CD8-positive, alpha-beta memory T cell (primary cell): ENCODE data around the gene KLF15. TPM values are rescaled to one million over a fixed set of nuclear protein-coding genes. Genes with fewer than 3 reads are reported as not detected.

Experiments
- CTCF ChIA-PET: fragments of 350-600 bp; sonication (Branson Sonifier 250); formaldehyde crosslinking; loops from one replicate; lab custom pipeline; 2021; ENCODE audit warnings: antibody characterized with exemption; lab: Charles Lee
- POLR2A ChIA-PET: fragments of 350-600 bp; sonication (Branson Sonifier 250); formaldehyde crosslinking; loops from one replicate; lab custom pipeline; 2021; ENCODE audit warnings: antibody characterized with exemption; lab: Charles Lee
- DNase-seq, 5 donors: peaks; one replicate each; pipeline versions ENCODE4 v3.0.0 to v3.0.0-alpha.2; 2020 to 2022; ENCODE audit warnings: mixed read lengths in 1 of 5
- H3K27ac ChIP-seq: one replicate; pipeline ENCODE4 v1.7.0; 2013; ENCODE audit warnings: low read depth, mild to moderate bottlenecking, low read length, moderate library complexity
- H3K27me3 ChIP-seq: 2 replicates; pipeline ENCODE4 v1.7.0; 2013; ENCODE audit warnings: low read length, mild to moderate bottlenecking; ENCODE audit not compliant: insufficient read depth, poor library complexity, severe bottlenecking
- H3K36me3 ChIP-seq: 2 replicates; pipeline ENCODE4 v1.7.0; 2013; ENCODE audit warnings: mild to moderate bottlenecking, low read length, moderate library complexity; ENCODE audit not compliant: insufficient read depth
- H3K4me1 ChIP-seq: 2 replicates; pipeline ENCODE4 v1.7.0; 2013; ENCODE audit warnings: mild to moderate bottlenecking, low read length, moderate library complexity; ENCODE audit not compliant: insufficient read depth
- H3K4me3 ChIP-seq: 2 replicates; pipeline ENCODE4 v1.7.0; 2013; ENCODE audit warnings: mild to moderate bottlenecking, low read length
- H3K9me3 ChIP-seq: 2 replicates; pipeline ENCODE4 v1.7.0; 2013; ENCODE audit warnings: mild to moderate bottlenecking, low read length
- H3K27ac Mint-ChIP-seq, 8 donors: one replicate each; pipeline ENCODE4 v1.8.0; 2020 to 2021; ENCODE audit warnings: mixed read lengths in 8 of 8, mild to moderate bottlenecking in 6 of 8, inconsistent platforms in 3 of 8, moderate library complexity in 3 of 8
- H3K27me3 Mint-ChIP-seq, 2 donors: one replicate each; pipeline ENCODE4 v1.8.0; 2020 to 2021; ENCODE audit warnings: mixed read lengths in 2 of 2, mild to moderate bottlenecking in 1 of 2, moderate library complexity in 1 of 2
- H3K36me3 Mint-ChIP-seq, 3 donors: one replicate each; pipeline ENCODE4 v1.8.0; 2020 to 2021; ENCODE audit warnings: mixed read lengths in 3 of 3, inconsistent platforms in 1 of 3, mild to moderate bottlenecking in 1 of 3
- H3K4me1 Mint-ChIP-seq, 3 donors: one replicate each; pipeline ENCODE4 v1.8.0; 2020 to 2021; ENCODE audit warnings: mixed read lengths in 3 of 3, inconsistent platforms in 1 of 3, mild to moderate bottlenecking in 1 of 3
- H3K4me3 Mint-ChIP-seq, 7 donors: one replicate each; pipeline ENCODE4 v1.8.0; 2020 to 2021; ENCODE audit warnings: mixed read lengths in 7 of 7, mild to moderate bottlenecking in 6 of 7, moderate library complexity in 4 of 7, inconsistent platforms in 2 of 7
- H3K9me3 Mint-ChIP-seq, 5 donors: one replicate each; pipeline ENCODE4 v1.8.0; 2020 to 2022; ENCODE audit warnings: mixed read lengths in 5 of 5, mild to moderate bottlenecking in 3 of 5, moderate library complexity in 2 of 5, inconsistent platforms in 1 of 5
- polyA plus RNA-seq: library from polyadenylated mRNA; unstranded; fragments of 300-500 nt; fragmentation: Illumina TruSeq; gene quantifications from one replicate; pipeline ENCODE4 v1.2.3, GENCODE V29; 2021
- total RNA-seq, 2 experiments: library from RNA; stranded (reverse); gene quantifications; one replicate each; pipeline ENCODE4 v1.2.3, GENCODE V29; 2021

KLF15 gene
- total and polyA plus RNA-seq, 3 experiments from 2014 or later: 0.11 to 0.18 TPM; not detected in 1

DNA sequence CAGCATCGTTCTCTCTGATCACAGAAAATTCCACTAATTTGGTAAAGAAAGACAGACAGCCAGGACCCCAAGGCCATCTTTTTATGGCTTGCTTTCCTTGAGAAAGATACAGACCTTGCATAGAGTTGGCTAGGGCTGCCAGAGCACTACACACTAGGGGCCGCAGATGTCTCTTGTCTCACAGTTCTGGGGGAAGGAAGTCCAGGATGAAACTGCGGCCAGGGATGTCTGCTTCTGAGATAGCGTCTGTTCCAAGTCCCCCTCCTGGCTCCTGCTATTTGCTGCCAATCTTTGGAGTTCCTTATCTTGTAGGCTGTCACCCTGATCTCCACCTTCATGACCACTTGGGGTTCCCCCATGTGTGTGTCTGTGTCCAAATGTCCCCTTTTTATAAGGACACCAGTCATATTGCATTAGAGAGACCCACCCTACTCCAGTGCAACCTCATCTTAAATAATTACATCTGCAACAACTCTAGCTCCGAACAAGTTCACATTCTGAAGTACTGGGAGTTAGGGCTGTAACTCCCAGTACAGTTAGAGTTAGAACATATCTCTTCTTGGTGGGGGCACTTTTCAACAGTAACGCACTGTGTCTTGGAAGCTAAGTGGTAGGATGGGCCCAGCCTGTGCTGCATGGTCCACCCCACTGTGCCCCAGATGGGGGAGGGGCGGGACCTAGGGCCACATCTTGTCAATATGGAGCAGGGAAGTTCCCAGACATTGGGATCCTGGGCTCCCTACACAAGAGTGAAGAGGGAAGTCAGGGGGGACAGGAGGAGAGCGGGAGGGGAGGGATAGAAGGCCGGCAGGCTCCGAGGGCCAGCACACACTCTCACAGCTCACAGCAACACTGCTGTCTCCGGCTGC is 42.2 kb downstream of the KLF15 start:
- Mint-ChIP-seq H3K4me3 (no peak overlapping the region), H3K27ac (no peak overlapping the region), H3K4me1 (no peaks in the 10 kb centered on the region), H3K27me3 (peaks cover 10% of the 10 kb centered on the region in 2 donors), H3K36me3 (no peaks in the 10 kb centered on the region), H3K9me3 (peaks cover 0 to 3% (median 0%) of the 10 kb centered on the region in 5 donors)
- Histone ChIP-seq H3K27me3 (no peaks in the 10 kb centered on the region), H3K4me3 (no peak overlapping the region), H3K4me1 (no peaks in the 10 kb centered on the region), H3K36me3 (no peaks in the 10 kb centered on the region), H3K9me3 (no peaks in the 10 kb centered on the region), H3K27ac (no peak overlapping the region)
- no peak for DNase-seq
- ChIA-PET POLR2A (no interaction called here), CTCF (no interaction called here)

DNA sequence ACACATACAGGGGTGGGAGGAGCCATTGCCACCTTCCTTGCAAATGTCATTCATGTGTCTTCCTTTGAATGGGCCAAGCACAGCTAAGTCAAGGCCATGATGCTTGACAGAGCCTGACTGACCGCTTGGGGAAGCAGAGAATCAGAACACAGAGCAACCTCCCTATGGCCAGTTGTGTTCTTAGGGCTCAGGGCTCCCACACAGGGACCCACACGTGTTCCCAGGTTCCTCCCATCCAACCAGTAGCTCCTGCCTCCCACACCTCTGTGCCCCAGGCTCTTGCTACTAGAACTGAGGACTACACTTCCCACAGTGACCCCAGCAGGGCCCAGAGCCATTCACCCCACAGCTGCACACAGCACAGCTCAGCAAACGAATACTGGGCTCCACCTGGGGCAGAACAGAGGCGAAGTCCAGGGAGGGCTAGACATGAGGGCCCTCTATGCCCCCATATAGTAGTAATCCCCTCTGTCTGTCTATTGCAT is 42.9 kb downstream of the KLF15 start:
- no peak overlapping the region for H3K27ac ChIP-seq
- POLR2A ChIA-PET: no interaction called here
- no peaks in the 10 kb centered on the region for H3K36me3 ChIP-seq
- Mint-ChIP-seq H3K27ac (no peak overlapping the region), H3K27me3 (peaks cover 8 to 10% of the 10 kb centered on the region in 2 donors), H3K4me3 (no peak overlapping the region), H3K9me3 (peaks cover 0 to 3% (median 0%) of the 10 kb centered on the region in 5 donors), H3K36me3 (no peaks in the 10 kb centered on the region), H3K4me1 (no peaks in the 10 kb centered on the region)
- H3K9me3 ChIP-seq: no peaks in the 10 kb centered on the region
- DNase-seq: no peak
- H3K27me3 ChIP-seq: no peaks in the 10 kb centered on the region
- no peak overlapping the region for H3K4me3 ChIP-seq
- H3K4me1 ChIP-seq: no peaks in the 10 kb centered on the region
- CTCF ChIA-PET: no interaction called here

DNA sequence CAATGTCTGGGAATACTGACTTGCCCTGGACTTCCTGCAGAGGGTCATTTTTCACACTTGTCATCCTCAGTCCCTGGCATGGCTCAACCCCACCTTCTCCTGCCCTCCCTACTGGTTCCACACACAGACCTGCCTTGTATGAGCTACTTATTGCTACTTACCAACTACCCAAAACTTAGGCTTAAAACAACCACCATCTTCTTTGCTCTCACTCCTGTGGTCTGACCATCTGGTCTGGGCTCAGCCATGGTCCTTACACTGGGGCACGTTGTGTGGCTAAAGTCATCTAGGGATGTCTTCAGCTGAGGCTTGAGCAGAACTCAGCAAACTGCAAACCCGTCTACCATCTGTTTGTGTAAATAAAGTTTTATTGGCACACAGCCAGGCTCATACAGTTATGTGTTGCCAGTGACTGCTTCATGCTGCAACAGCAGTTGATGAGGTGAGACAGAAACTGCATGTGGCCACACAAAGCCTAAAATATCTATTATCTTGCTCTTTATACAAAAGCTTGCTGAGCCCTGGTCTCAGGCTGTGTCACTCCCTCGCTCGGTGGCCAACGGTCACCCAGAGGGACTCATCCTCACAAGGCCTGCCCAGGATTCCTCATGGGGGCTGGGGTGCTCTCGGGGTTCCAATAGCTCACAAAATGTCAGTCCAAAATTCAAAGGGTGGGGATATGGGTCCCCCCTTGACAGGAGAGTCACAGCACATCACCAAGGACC is 43.5 kb downstream of the KLF15 start:
- H3K9me3 ChIP-seq: no peaks in the 10 kb centered on the region
- ChIA-PET CTCF (no interaction called here), POLR2A (no interaction called here)
- H3K27ac Mint-ChIP-seq: no peak overlapping the region
- H3K9me3 Mint-ChIP-seq: peaks cover 0 to 3% (median 0%) of the 10 kb centered on the region in 5 donors
- H3K4me3 Mint-ChIP-seq: peak overlapping the region in 1 of 7 donors; percentile 67
- no peak overlapping the region for H3K27ac ChIP-seq
- H3K36me3 ChIP-seq: no peaks in the 10 kb centered on the region
- H3K4me3 ChIP-seq: no peak overlapping the region
- no peaks in the 10 kb centered on the region for H3K27me3 ChIP-seq
- peaks cover 9 to 11% of the 10 kb centered on the region in 2 donors for H3K27me3 Mint-ChIP-seq
- no peaks in the 10 kb centered on the region for H3K4me1 Mint-ChIP-seq
- no peaks in the 10 kb centered on the region for H3K36me3 Mint-ChIP-seq
- H3K4me1 ChIP-seq: no peaks in the 10 kb centered on the region
- no peak for DNase-seq

DNA sequence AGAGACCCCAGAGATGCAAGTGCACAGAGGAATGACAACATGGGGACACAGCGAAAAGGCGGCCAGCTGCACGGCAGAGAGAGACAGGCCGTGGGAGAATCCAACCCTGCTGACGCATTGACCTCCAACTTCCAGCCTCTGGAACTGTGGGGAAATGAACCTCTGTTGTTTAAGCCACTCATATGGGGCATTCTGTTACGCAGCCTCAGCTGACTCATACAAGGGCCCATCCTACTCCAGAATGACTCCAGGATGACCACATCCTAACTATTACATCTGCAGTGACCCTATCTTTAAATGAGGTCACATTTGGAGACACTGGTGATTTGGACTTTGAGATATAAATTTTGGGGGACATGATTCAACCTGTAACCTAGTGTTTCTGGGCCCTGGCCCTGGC is 44.0 kb downstream of the KLF15 start:
- Histone ChIP-seq H3K4me3 (no peak overlapping the region), H3K27me3 (no peaks in the 10 kb centered on the region), H3K4me1 (no peaks in the 10 kb centered on the region), H3K27ac (no peak overlapping the region), H3K9me3 (no peaks in the 10 kb centered on the region), H3K36me3 (no peaks in the 10 kb centered on the region)
- Mint-ChIP-seq H3K4me3 (peak overlapping the region in 1 of 7 donors; percentile 67), H3K27me3 (peaks cover 10 to 11% of the 10 kb centered on the region in 2 donors), H3K4me1 (no peaks in the 10 kb centered on the region), H3K36me3 (no peaks in the 10 kb centered on the region), H3K27ac (no peak overlapping the region), H3K9me3 (peaks cover 0 to 3% (median 0%) of the 10 kb centered on the region in 5 donors)
- POLR2A ChIA-PET: no interaction called here
- no peak for DNase-seq
- CTCF ChIA-PET: no interaction called here

DNA sequence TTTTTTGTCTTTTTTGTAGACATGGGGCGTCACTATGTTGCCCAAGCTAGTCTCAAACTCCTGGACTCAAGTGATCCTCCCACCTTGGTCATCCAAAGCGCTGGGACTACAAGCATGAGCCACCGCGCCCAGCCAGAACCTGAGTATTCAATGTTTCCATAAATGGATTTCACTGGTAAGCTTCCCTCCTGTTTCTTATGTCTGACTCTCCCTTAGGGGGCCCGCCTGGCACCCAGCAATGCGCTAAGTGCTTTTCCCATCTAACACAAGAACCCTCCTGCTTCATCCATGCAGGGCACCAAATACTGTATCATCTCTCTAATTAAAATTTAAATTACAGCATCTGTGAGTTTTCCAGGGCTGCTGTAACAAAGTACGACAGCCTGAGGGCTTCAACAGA is 44.9 kb downstream of the KLF15 start:
- CTCF ChIA-PET: no interaction called here

DNA sequence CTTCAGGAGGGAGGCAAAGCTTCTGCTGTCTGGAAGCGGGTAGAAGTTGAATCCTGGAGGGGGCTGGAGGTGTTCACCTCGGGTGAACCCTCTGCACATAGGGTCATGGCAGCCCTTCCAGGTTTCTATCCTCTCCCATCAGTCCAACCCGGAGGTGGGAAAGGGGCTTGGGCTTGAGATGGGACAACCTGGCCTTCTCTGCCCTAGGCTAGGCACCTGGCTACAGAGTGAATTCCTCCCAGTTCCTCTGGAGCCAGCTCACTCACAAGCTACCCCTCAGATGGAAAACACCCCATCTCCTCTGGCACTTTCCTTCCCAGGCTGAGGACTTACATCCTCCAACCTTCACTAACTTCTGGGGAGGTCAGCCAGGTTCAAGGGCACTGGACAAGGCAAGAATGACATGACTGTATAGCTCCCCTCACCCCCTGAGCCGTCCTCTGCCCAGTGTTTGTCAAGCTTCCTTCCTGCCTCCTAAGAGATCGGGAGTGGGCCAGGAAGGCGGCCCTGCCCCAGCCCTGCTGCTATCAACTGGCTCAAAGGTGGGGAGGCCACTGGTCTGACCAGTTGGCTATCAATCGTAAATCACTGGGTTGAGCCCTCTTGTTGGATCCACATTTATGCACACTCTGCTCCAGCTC is 45.8 kb downstream of the KLF15 start:
- ChIA-PET CTCF (no interaction called here), POLR2A (no interaction called here)
- Mint-ChIP-seq H3K27ac (no peak overlapping the region), H3K9me3 (peaks cover 0 to 1% (median 0%) of the 10 kb centered on the region in 5 donors), H3K27me3 (peaks cover 10 to 11% of the 10 kb centered on the region in 2 donors), H3K4me3 (no peak overlapping the region), H3K36me3 (no peaks in the 10 kb centered on the region), H3K4me1 (no peaks in the 10 kb centered on the region)
- Histone ChIP-seq H3K4me3 (no peak overlapping the region), H3K36me3 (no peaks in the 10 kb centered on the region), H3K4me1 (no peaks in the 10 kb centered on the region), H3K27me3 (no peaks in the 10 kb centered on the region), H3K9me3 (no peaks in the 10 kb centered on the region), H3K27ac (no peak overlapping the region)
- no peak for DNase-seq

More for the DNA sequence above, 44.9 kb downstream of the KLF15 start:
- H3K36me3 ChIP-seq: no peaks in the 10 kb centered on the region
- POLR2A ChIA-PET: no interaction called here
- Mint-ChIP-seq H3K4me3 (no peak overlapping the region), H3K9me3 (peaks cover 0 to 1% (median 0%) of the 10 kb centered on the region in 5 donors), H3K27me3 (peaks cover 10 to 11% of the 10 kb centered on the region in 2 donors), H3K36me3 (no peaks in the 10 kb centered on the region), H3K27ac (no peak overlapping the region), H3K4me1 (no peaks in the 10 kb centered on the region)
- no peak for DNase-seq
- H3K9me3 ChIP-seq: no peaks in the 10 kb centered on the region
- H3K27me3 ChIP-seq: no peaks in the 10 kb centered on the region
- H3K4me3 ChIP-seq: no peak overlapping the region
- no peak overlapping the region for H3K27ac ChIP-seq
- H3K4me1 ChIP-seq: no peaks in the 10 kb centered on the region

DNA sequence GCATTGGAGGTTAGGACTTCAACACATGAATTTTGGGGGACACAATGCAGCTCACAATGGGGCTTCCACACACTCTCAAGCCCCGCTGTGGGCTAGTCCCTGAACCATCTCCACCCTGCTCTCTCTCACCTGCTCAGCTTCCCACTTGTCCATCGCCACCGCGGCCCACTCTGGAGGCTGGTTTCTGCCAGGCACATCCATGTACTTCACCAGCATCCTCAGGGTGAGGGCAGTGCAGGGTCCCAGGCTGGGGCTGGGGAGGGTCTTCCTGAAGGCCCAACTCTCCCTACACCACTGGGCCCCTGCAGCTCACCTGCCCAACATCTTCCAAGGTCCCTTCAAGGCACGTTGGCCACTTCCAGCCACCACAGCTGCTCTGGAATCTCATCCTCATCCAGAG is 46.4 kb downstream of the KLF15 start:
- no peaks in the 10 kb centered on the region for H3K9me3 ChIP-seq
- Mint-ChIP-seq H3K4me3 (no peak overlapping the region), H3K4me1 (no peaks in the 10 kb centered on the region), H3K9me3 (peaks cover 0 to 3% (median 0%) of the 10 kb centered on the region in 5 donors), H3K27ac (no peak overlapping the region), H3K36me3 (no peaks in the 10 kb centered on the region), H3K27me3 (peaks cover 10% of the 10 kb centered on the region in 2 donors)
- no peak overlapping the region for H3K27ac ChIP-seq
- DNase-seq: no peak
- H3K27me3 ChIP-seq: no peaks in the 10 kb centered on the region
- no peaks in the 10 kb centered on the region for H3K36me3 ChIP-seq
- no peaks in the 10 kb centered on the region for H3K4me1 ChIP-seq
- ChIA-PET CTCF (no interaction called here), POLR2A (no interaction called here)
- H3K4me3 ChIP-seq: no peak overlapping the region
